Right lobe of liver (tissue), 6 donors: ENCODE measurements around the gene CDH4. TPM values are rescaled to one million over a fixed set of nuclear protein-coding genes. Genes with fewer than 3 reads are reported as not detected.
A peak's percentile ranks its signal among the peaks of the same experiment; 100 is the strongest.

ENCODE experiments used
- ATAC-seq, 4 donors: fragments of 200-7000 bp; cut with Tn5 transposase; one replicate each; pipeline ENCODE4 v1.9.1; 2020; ENCODE audit warnings: mild to moderate bottlenecking in 4 of 4, moderate library complexity in 4 of 4
- DNase-seq, 3 donors: peaks; one replicate each; pipeline ENCODE4 v3.0.0-alpha.2; 2020
- H3K27ac ChIP-seq, 3 donors: fragments of 200-600 bp; one replicate each; pipeline ENCODE4 v1.8.0; 2022
- H3K27me3 ChIP-seq, 2 donors: fragments of 200-600 bp; one replicate each; pipeline ENCODE4 v1.8.0; 2022
- H3K36me3 ChIP-seq, 4 donors: fragments of 200-600 bp; sonication (generic) in 1 of 4; one replicate each; pipeline versions ENCODE4 v1.5.1 to v1.8.0; 2017 to 2022; ENCODE audit warnings: control low read depth in 1 of 4
- H3K4me1 ChIP-seq, 4 donors: fragments of 200-600 bp; sonication (generic) in 1 of 4; one replicate each; pipeline versions ENCODE4 v1.5.1 to v1.8.0; 2017 to 2022; ENCODE audit warnings: control low read depth in 1 of 4
- H3K4me3 ChIP-seq, 3 donors: fragments of 200-600 bp; one replicate each; pipeline ENCODE4 v1.8.0; 2022
- H3K9me3 ChIP-seq, 4 donors: fragments of 200-600 bp; sonication (generic) in 1 of 4; one replicate each; pipeline versions ENCODE4 v1.5.1 to v1.8.0; 2017 to 2022; ENCODE audit warnings: control low read depth in 1 of 4
- POLR2A ChIP-seq: fragments of 450-650 bp; IDR thresholded peaks from one replicate; pipeline ENCODE4 v1.6.1; 2017; ENCODE audit warnings: antibody characterized with exemption, mild to moderate bottlenecking
- WGBS: methylation state at CpG from one replicate; pipeline ENCODE4 v1.1.6; 2018; ENCODE audit warnings: low coverage, low lambda C conversion rate; ENCODE audit not compliant: insufficient coverage; ENCODE audit errors: missing lambda C conversion rate; 5-methylcytosine and 5-hydroxymethylcytosine counted together
- intact Hi-C, 2 donors: fragments of 100-400 bp; cut with DNase I; formaldehyde crosslinking; loops; one replicate each; pipeline versions ENCODE4 v1.11.2 to v1.14.1; 2022
- total RNA-seq, 6 experiments: library from RNA; depleted of rRNA in 2 of 6; stranded (reverse); fragments of >200 nt in 2 of 6; fragmentation: NEBNext Ultra II Directional in 3 of 6; extraction: Animal tissue kit (Norgen Biotek cat#: 25700) in 3 of 6; gene quantifications; one replicate each; pipeline versions ENCODE4 v1.1.0 to v1.2.4, GENCODE V29; 2016 to 2023
- TF ChIP-seq, protein P1 (sequence below), 4 donors: fragments of 200-600 bp in 3 of 4; fragments of 450-650 bp in 1 of 4; IDR thresholded peaks; one replicate each; pipeline versions ENCODE4 v1.5.1 to v1.8.0; 2016 to 2022; ENCODE audit warnings: antibody characterized with exemption in 4 of 4, mild to moderate bottlenecking in 2 of 4
- donor health status: DM: no; HTN: yes; CAD: no.
- donor health status: DM: no; HTN: no; CAD: no.
- donor health status: DM: no; HTN: no; CAD: no.
- donor health status: DM: no; HTN: yes; CAD: no.
- donor health status: DM: no; HTN: yes; CAD: no.

CDH4 gene
- total RNA-seq, 6 experiments from 2014 or later: 0.02 to 0.14 (median 0.09) TPM; not detected in 3

- intact Hi-C loops: no loop called here
- ATAC-seq: no peak
- Histone ChIP-seq H3K9me3 (no peaks in the 10 kb centered on the region), H3K27ac (no peak overlapping the region), H3K4me1 (no peaks in the 10 kb centered on the region), H3K4me3 (no peak overlapping the region), H3K36me3 (no peaks in the 10 kb centered on the region), H3K27me3 (no peaks in the 10 kb centered on the region)
- TF ChIP-seq, protein P1, sequence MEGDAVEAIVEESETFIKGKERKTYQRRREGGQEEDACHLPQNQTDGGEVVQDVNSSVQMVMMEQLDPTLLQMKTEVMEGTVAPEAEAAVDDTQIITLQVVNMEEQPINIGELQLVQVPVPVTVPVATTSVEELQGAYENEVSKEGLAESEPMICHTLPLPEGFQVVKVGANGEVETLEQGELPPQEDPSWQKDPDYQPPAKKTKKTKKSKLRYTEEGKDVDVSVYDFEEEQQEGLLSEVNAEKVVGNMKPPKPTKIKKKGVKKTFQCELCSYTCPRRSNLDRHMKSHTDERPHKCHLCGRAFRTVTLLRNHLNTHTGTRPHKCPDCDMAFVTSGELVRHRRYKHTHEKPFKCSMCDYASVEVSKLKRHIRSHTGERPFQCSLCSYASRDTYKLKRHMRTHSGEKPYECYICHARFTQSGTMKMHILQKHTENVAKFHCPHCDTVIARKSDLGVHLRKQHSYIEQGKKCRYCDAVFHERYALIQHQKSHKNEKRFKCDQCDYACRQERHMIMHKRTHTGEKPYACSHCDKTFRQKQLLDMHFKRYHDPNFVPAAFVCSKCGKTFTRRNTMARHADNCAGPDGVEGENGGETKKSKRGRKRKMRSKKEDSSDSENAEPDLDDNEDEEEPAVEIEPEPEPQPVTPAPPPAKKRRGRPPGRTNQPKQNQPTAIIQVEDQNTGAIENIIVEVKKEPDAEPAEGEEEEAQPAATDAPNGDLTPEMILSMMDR (IDR thresholded peaks at IDR 0.05): no peak
- TF ChIP-seq POLR2A: no peak
- peak in 1 of 3 donors; percentile 28 for DNase-seq
- 56% methylated on average over 14 of the region's 23 CpGs for WGBS
Measured at GRCh38 chr20:61640131-61640870, 388.2 kb downstream of the CDH4 start.

GRCh38 chr20:61640871-61641245 lies 388.8 kb downstream of the CDH4 start:
- no peaks in the 10 kb centered on the region for H3K9me3 ChIP-seq
- intact Hi-C loops: no loop called here
- ATAC-seq (no peak), DNase-seq (no peak)
- no peak overlapping the region for H3K4me3 ChIP-seq
- H3K27ac ChIP-seq: no peak overlapping the region
- H3K4me1 ChIP-seq: no peaks in the 10 kb centered on the region
- H3K27me3 ChIP-seq: no peaks in the 10 kb centered on the region
- TF ChIP-seq POLR2A: no peak
- TF ChIP-seq, protein P1 (IDR thresholded peaks at IDR 0.05): no peak
- WGBS: 56% methylated on average over 3 of the region's 11 CpGs
- no peaks in the 10 kb centered on the region for H3K36me3 ChIP-seq

DNA sequence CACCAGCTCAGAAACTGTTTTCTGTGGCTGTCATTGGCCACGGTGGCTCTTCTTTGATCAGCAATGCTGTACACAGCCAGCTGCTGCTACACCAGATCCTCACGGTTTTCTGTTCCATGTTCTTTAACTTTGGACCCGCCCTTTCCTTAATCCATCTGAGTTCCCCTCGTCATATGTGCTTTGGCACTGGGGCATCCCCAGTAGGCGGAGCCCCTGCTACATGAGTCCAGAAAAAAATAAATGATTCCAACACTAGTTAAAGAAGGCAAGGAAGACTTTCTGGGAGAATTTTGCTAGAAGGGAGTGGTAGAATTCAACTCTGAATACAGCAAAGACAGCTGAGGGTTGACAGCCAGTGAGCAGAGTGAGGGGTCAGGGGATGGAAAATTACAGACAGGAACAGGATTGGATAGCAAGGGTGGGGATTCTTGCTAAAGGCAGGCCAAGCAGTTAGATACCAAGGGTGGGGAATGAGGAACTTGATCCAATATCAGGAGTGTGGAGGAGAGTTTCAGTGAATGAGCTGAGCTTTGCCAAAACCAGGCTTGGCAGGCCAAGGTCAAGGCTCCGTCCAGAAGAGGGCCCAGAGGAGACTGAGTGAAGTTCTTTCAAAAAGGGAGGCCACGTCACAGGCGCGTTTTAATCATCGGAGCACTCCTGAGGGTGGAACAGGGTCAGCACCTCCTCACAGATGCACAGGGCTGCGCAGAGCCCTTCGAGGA lies 391.8 kb downstream of the CDH4 start:
- no peaks in the 10 kb centered on the region for H3K27me3 ChIP-seq
- H3K4me3 ChIP-seq: no peak overlapping the region
- 68% methylated on average over 11 of the region's 12 CpGs for WGBS
- H3K4me1 ChIP-seq: no peaks in the 10 kb centered on the region
- intact Hi-C loops: no loop called here
- no peak for DNase-seq
- no peaks in the 10 kb centered on the region for H3K9me3 ChIP-seq
- no peak for TF ChIP-seq POLR2A
- TF ChIP-seq, protein P1 (IDR thresholded peaks at IDR 0.05): no peak
- H3K27ac ChIP-seq: no peak overlapping the region
- no peaks in the 10 kb centered on the region for H3K36me3 ChIP-seq
- no peak for ATAC-seq

DNA sequence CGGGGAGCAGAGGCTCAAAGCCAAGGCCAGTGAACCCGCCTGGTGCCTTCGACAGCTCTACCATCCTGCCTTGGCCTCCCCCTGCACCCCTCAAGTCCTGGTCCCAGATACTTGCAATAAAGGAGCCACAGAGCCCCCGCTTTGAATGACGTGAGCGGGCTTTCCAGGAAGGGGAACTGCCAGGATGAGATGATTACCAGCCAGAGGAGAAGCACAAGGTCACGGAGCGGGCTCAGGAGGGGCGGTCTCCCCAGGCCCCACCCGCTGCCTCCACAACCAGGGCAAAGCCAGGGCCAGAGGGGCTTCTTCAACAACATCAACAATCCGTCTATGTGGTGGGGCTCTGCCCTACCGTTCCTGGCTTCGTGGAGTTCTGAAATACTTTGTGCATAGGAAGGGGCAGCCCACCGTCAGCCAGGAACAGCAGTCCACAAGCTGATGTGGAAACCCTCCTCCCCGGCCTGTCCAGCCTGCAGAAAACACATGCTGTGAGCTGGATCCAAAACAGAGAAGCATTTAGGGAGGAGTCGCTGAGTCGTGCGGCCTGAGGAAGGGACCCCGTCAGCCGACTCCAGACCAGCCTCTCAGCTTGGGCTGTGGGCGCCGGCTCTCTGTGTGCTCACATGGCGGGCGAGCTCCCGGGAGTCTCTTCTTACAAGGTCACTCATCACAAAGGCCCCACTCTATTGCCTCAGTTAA lies 392.5 kb downstream of the CDH4 start:
- Histone ChIP-seq H3K27ac (no peak overlapping the region), H3K9me3 (no peaks in the 10 kb centered on the region), H3K36me3 (no peaks in the 10 kb centered on the region), H3K4me1 (no peaks in the 10 kb centered on the region), H3K27me3 (no peaks in the 10 kb centered on the region), H3K4me3 (no peak overlapping the region)
- ATAC-seq (no peak), DNase-seq (peak in 1 of 3 donors; percentile 26)
- WGBS: 22% methylated on average over 4 of the region's 25 CpGs
- no peak for TF ChIP-seq POLR2A
- TF ChIP-seq, protein P1 (IDR thresholded peaks at IDR 0.05): no peak
- intact Hi-C loops: no loop called here
